Measurements from ENCODE around the gene OSBPL6. TPM values are rescaled to one million over a fixed set of nuclear protein-coding genes. Genes with fewer than 3 reads are reported as not detected.
"Not testable (repeated sequence)": the region's sequence is repeated elsewhere in the genome, so short reads cannot be mapped to it uniquely, and the experiment has no call there.

The OSBPL6 gene
- total RNA-seq, 1 donor = 5.2 TPM

DNA sequence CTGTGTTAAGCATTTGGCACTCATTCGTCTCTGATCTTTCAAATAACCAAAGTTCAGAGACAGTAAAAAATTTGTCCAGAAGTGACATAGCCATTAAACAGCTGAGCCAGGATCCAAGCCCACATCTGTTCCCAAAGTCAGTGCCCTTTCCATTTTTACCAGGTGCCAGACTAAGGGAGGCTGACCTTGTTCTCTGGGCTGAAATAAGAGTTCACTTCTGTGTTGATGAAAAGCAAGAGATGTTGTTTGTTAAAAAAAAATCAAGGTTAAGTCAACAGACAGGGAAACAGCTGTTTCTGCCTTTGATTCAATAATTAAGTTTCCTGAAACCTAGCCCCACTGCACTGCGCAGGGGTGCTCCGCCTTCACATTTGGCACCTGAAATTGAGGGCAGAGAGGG, 139.5 kb downstream of the OSBPL6 start:
- no peak overlapping the region for H3K4me3 ChIP-seq (ENCODE audit: low read depth, low read length)
- no peak for DNase-seq (ENCODE audit: low read depth)
- TF ChIP-seq, protein P1, sequence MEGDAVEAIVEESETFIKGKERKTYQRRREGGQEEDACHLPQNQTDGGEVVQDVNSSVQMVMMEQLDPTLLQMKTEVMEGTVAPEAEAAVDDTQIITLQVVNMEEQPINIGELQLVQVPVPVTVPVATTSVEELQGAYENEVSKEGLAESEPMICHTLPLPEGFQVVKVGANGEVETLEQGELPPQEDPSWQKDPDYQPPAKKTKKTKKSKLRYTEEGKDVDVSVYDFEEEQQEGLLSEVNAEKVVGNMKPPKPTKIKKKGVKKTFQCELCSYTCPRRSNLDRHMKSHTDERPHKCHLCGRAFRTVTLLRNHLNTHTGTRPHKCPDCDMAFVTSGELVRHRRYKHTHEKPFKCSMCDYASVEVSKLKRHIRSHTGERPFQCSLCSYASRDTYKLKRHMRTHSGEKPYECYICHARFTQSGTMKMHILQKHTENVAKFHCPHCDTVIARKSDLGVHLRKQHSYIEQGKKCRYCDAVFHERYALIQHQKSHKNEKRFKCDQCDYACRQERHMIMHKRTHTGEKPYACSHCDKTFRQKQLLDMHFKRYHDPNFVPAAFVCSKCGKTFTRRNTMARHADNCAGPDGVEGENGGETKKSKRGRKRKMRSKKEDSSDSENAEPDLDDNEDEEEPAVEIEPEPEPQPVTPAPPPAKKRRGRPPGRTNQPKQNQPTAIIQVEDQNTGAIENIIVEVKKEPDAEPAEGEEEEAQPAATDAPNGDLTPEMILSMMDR (IDR thresholded peaks at IDR 0.05; ENCODE audit: insufficient read depth, low read length) = no peak

DNA sequence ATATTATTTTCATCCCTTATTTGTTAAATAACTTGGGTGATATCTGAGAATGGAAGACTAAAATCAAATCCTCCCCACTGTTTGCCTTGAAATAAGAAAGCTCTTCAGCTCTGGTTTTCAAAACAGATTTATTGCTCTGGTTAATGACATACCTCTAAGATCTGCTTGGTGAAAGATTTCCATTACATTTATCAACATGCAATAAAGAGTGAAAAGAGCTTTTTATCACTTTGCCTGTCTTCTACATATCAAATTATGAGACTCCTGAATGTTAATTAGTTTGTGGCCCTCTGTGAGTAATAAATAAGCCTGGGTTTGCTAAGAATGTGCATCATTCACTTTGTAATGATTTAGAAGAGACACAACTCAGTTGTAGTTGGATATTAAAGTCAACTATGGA, 140.9 kb downstream of the OSBPL6 start:
- DNase-seq (ENCODE audit: low read depth) = no peak
- no peak overlapping the region for H3K4me3 ChIP-seq (ENCODE audit: low read depth, low read length)
- TF ChIP-seq, protein P1 (IDR thresholded peaks at IDR 0.05; ENCODE audit: insufficient read depth, low read length) = no peak

DNA sequence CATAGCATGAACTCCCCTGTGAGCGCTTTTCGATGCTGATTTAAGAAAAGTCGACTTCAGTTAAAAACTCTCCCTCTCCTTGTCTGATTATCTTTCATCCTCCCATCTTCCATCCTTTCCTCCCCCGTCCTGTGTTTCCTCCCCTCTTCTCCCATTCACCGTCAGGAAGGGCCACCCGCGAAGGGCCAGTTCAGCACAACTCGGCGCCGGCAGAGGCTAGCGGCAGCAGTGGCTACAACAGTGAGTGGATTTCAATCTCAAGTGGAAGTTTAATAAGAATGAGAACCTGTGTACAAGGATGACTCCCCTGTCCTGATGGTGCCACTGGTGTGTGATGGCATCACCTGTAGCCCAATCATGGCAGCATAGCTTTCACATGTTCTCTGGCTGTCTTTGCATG, 149.8 kb downstream of the OSBPL6 start:
- TF ChIP-seq, protein P1 (IDR thresholded peaks at IDR 0.05; ENCODE audit: insufficient read depth, low read length) = no peak
- DNase-seq (ENCODE audit: low read depth) = no peak
- no peak overlapping the region for H3K4me3 ChIP-seq (ENCODE audit: low read depth, low read length)

DNA sequence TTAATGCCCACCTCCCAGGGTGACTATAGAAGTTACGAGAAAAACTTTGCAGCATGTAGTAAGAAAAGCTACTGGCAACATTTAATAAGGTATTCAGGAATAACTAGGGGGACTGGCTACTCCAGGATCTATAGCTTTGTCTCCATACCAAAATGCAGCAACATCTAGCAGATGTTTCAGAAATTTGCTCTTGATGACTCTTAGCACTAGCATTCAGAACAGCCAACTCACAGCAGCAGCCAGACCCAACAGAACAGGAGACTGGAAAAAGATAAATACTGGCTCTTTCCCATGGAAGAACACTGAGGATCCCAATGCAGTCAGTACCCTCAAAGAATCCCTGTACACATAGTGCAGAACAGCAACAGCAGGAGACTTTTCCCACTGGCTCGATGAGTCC, 151.6 kb downstream of the OSBPL6 start:
- peak; percentile 4 for DNase-seq (ENCODE audit: low read depth)
- no peak overlapping the region for H3K4me3 ChIP-seq (ENCODE audit: low read depth, low read length)
- TF ChIP-seq, protein P1 (IDR thresholded peaks at IDR 0.05; ENCODE audit: insufficient read depth, low read length) = no peak

DNA sequence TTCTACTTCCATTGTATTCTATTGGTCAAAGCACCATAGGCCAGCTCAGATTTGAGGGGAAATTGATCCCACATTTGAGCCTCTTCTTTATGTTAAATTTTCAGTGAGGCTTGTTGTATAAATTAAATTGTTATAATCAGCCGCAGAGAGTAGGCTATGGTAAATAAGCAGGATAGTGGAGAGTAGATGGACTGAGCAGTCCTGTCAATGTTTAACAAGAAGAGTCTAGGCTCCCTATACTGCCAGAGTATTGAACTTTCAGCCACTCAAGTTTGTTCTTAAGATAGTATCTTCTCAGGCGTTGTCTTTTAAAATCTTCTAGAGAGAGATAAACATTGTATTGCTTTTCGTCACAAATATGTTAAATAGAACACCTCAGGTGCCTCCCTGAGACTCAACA, 155.7 kb downstream of the OSBPL6 start:
- TF ChIP-seq, protein P1 (IDR thresholded peaks at IDR 0.05; ENCODE audit: insufficient read depth, low read length) = no peak
- no peak for DNase-seq (ENCODE audit: low read depth)
- H3K4me3 ChIP-seq (ENCODE audit: low read depth, low read length) = no peak overlapping the region

DNA sequence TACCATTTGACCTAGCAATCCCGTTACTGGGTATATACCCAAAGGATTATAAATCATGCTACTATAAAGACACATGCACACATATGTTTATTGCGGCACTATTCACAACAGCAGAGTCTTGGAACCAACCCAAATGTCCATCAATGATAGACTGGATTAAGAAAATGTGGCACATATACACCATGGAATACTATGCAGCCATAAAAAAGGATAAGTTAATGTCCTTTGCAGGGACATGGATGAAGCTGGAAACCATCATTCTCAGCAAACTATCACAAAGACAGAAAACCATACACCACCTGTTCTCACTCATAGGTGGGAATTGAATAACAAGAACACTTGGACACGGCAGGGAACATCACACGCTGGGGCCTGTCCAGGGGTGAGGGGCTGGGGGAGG, 163.4 kb downstream of the OSBPL6 start:
- not testable (repeated sequence) for DNase-seq (ENCODE audit: low read depth); H3K4me3 ChIP-seq (ENCODE audit: low read depth, low read length)

DNA sequence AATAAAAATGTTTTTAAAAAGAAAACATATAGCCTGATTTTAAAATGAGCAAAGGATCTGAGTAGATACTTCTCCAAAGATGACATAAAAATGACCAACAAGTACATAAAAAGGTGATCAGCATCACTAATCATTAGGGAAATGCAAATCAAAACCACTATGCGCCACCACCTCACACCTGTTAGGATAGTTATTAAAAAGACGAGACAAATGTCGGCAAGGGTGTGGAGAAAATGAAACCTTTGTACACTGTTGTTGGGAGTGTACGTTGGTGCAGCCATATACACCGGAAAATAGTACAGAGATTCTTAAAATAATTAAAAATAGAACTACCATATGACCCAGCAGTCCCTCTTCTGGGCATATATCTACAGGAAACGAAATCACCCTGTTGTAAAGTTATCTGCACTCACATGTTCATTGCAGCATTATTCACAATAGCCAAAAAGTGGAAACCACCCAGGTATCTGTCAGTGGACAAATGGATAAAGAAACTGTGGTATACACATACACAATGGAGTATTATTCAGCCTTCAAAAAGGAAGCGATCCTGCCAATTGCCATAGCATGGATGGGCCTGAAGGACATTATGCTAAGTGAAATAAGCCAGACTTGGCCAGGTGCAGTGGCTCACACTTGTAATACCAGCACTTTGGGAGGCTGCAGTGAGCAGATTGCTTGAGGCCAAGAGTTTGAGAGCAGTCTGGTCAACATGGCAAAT, 165.0 kb downstream of the OSBPL6 start:
- DNase-seq (ENCODE audit: low read depth) = no peak
- TF ChIP-seq, protein P1 (IDR thresholded peaks at IDR 0.05; ENCODE audit: insufficient read depth, low read length) = no peak
- no peak overlapping the region for H3K4me3 ChIP-seq (ENCODE audit: low read depth, low read length)

Measured in fibroblast of the aortic adventitia (primary cell).